ENCODE results near the gene CD2AP. TPM values are rescaled to one million over a fixed set of nuclear protein-coding genes. Genes with fewer than 3 reads are reported as not detected.
"Not testable (repeated sequence)": the region's sequence is repeated elsewhere in the genome, so short reads cannot be mapped to it uniquely, and the experiment has no call there.

Gene CD2AP
- total RNA-seq, 1 donor from 2014 or later = 25.2 TPM

- intact Hi-C loops (cut with micrococcal nuclease) = not testable (repeated sequence)
Observed at GRCh38 chr6:47556459-47556858, 78.9 kb downstream of the CD2AP start.

DNA sequence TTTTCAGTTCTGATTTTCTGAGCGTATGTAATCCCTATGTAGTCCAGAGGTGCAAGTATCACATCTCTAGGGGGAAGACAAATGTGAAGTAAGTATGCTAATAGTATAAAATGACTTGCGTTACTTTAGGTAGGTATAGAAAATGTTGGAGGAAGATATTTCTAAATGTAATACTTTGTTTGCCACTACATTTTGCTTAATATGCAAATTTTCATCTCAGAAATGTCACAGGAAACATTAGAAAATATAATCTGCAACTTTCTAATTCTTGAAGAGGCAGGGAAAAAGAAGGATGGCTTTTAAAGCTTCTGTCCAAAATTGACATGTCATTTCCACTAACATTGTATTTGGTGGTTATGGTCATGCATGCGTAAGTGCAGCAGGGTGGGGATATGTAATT is 85.6 kb downstream of the CD2AP start:
- intact Hi-C loops (cut with micrococcal nuclease) = no loop called here

DNA sequence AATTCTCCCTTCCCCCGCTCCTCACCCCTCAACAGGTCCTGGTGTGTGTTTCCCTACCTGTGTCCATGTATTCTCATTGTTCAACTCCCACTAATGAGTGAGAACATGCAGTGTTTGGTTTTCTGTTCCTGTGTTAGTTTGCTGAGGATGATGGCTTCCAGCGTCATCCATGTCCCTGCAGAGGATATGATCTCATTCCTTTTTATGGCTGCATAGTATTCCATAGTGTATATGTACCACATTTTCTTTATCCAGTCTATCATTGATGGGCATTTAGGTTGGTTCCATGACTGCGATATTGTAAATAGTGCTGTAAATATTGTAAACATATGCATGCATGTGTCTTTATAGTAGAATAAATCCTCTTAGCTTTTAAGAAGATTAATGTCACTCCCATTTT is 89.0 kb downstream of the CD2AP start:
- intact Hi-C loops (cut with micrococcal nuclease) = not testable (repeated sequence)

GRCh38 chr6:47567586-47567985 is 90.0 kb downstream of the CD2AP start:
- intact Hi-C loops (cut with micrococcal nuclease) = no loop called here

- intact Hi-C loops (cut with micrococcal nuclease) = no loop called here
Observed at GRCh38 chr6:47571488-47571887, 93.9 kb downstream of the CD2AP start.

- intact Hi-C loops (cut with micrococcal nuclease) = no loop called here
Observed at GRCh38 chr6:47573109-47573508, 95.5 kb downstream of the CD2AP start.

DNA sequence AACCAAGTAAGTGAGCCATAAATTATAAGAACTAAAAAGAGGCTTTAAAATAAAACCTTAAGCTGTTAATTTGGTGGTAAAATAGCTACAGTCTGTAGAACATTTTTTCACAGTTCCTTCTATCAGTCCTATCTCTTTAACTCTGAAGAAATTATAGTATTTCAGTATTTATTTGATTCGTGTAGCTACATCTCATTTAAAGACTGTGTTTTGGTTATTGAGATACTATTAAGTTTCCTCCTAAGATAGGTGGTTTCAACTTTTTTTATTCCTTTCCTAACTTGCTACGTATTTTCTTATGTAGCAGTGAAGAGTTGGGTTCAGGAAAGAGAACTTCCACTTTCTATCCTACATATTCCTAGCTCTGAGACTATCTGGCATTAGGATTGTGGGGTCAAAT is 97.2 kb downstream of the CD2AP start:
- intact Hi-C loops (cut with micrococcal nuclease) = no loop called here

DNA sequence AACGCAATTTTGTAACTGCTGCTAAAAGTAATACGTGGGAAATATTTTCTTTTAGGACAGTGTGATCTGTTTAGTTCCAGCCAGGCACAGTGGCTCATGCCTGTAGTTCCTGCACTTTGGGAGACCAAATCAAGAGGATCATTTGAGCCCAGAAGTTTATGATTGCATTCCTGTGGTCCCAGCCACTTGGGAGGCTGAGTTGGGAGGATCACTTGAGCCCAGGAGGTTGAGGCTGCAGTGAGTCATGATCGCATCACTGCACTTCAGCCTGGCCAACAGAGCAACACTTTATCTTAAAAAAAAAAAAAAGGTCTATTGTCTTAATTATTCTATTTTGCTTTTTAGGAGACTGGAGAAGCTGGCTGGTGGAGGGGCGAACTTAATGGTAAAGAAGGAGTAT is 101.5 kb downstream of the CD2AP start:
- intact Hi-C loops (cut with micrococcal nuclease) = no loop called here

GRCh38 chr6:47581591-47581990 is 104.0 kb downstream of the CD2AP start:
- intact Hi-C loops (cut with micrococcal nuclease) = no loop called here

DNA sequence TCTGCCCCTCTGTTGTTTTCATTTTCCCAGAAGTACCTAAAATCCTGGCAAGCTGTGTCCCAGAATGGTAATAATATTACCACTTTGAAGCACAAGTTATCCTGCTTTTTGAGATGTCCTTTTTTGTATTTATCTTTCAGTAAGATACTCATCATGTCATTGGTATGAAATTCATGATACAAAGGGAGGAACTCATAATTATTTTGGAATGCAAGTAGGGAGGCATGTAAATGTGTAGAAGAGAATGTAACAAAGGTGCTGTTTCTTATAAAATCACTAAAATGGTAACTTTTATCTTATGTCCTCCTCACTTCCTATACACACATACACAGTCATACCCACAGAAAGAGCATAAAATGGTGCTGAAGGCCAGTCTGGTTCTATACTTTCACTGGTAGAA is 109.9 kb downstream of the CD2AP start:
- intact Hi-C loops (cut with micrococcal nuclease) = no loop called here

GRCh38 chr6:47592131-47592840 is 114.7 kb downstream of the CD2AP start:
- intact Hi-C loops (cut with micrococcal nuclease) = no loop called here

DNA sequence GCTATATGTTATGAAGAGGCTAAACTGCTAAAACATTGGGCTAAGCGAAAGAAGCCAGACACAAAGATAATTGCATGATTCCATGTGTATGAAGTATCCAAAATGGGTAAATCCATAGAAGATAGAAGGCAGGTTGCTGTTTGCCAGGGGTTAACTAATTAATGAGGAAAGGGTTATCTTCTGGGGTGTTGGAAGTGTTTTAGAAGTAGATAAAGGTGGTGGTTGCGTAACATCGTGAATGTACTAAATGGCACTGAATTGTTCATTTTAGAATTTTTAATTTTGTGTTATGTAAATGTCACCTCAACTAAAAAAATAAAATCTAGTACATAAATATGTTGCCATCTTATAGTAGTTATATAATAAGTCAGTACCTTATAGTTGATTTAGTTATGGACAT is 116.4 kb downstream of the CD2AP start:
- intact Hi-C loops (cut with micrococcal nuclease) = no loop called here

DNA sequence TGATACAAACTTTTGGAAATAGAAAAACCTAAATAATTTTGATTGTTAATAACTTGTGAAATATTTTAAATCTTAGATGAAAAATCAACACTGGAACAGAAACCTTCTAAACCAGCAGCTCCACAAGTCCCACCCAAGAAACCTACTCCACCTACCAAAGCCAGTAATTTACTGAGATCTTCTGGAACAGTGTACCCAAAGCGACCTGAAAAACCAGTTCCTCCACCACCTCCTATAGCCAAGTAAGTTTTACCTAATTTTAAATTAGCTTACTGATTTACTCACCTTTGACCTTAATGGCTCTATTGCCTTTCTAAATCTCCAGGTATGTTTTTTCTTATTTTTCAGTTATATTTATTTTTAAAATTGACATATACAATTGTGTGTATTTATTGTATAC is 118.2 kb downstream of the CD2AP start:
- intact Hi-C loops (cut with micrococcal nuclease) = no loop called here

DNA sequence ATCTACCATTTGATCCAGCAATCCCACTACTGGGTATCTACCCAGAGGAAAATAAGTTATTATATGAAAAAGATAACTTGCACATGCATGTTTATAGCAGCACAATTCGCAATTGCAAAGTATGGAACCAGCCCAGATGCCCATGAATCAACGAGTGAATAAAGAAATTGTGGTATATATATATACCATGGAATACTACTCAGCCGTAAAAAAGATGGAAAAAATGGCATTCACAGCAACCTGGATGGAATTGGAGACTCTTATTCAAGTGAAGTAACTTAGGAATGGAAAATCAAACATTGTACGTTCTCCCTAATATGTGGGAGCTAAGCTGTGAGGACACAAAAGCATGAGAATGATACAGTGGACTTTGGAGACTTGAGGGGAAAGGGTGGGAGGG is 120.8 kb downstream of the CD2AP start:
- intact Hi-C loops (cut with micrococcal nuclease) = no loop called here

DNA sequence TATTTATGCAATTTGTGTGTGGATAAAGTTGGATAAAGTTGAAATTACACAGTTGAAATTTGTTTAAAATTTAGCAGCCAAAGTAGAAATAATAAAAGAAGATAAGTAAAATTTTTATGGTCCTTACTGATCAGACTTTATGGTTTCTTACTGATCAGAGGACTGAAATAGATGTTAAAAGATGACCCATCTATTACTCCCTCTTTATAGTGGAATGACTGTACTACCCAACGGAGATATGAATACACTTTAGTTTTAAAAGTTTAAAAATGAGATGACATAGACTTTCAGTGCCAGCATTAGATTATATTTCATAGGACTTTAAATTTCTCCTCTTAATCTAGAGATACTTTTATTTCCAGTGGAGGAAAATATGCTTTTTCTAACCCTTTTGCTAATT is 121.9 kb downstream of the CD2AP start:
- intact Hi-C loops (cut with micrococcal nuclease) = no loop called here

DNA sequence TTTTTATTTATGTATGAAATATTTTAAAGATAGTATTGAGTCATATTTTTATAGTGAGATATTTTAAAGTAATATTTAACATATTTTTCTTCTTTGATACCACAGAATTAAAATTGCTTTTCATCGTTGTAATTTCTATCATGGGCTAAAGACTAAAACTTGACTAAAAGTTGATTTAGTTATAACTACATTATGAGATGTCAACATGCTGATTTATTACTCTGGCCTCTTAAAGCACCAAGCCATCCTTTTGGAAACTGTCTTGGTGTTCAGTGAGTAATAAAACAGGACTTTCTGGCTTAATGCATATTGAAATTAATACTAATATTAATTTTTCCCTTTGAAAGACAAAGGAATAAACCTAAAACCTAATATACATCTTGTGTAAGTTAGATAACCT is 125.6 kb downstream of the CD2AP start:
- intact Hi-C loops (cut with micrococcal nuclease) = loop anchor here (5.0 kb wide), 1 partner anchor 126 kb away; the partner anchor contains the start of gene CD2AP

DNA sequence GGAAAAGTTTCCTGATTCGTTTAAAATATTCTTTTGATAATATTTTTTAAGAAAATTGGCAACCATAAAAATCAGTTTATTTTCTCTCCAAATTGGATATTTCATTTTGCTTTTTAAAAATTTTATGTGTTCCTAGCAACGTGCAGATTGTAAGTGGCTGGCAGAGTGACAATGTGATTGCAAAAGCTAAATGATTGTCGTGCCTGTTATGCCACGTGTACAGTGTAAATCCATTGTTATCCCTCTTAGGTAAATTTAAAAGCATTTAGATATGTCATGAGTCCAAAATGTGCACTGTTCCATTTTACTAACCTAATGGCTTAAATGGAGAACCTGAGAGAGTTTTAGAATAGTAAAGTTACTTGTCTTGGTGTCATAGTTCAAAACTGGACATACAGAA is 126.4 kb downstream of the CD2AP start:
- intact Hi-C loops (cut with micrococcal nuclease) = loop anchor here (5.0 kb wide), 1 partner anchor 127 kb away; the partner anchor contains the start of gene CD2AP

DNA sequence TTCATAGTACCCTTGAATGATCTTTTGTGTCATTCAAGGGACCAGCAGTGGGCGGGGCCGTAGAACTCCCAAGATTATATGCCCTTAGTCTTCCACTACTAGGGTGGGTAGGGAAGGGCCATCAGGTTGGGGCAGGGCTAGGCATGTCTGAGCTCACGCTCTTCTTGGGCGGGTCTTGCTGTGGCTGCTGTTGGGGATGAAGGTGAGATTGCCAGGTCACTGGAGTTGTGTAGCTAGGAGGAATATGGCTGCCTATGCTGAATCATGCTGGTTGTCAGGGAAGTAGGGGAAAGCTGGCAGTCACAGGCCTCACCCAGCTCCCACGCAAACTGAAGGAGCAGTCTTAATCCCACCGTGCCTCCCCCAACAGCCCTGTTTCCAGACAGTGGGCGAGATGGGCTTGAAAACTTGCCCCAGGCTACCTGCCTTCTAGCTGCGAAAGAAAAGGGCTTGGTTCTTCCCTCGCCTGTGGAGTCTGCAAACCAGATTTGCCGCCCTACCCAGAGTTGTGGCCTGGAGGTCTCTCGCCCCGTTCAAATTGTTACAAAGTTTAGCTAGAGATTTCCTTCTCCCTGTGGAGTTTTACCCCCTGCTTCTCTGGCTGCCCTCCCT is 144.4 kb downstream of the CD2AP start:
- intact Hi-C loops (cut with micrococcal nuclease) = no loop called here

- intact Hi-C loops (cut with micrococcal nuclease) = no loop called here
Observed at GRCh38 chr6:47626782-47627181, 149.2 kb downstream of the CD2AP start.

GRCh38 chr6:47628448-47629272 is 151.1 kb downstream of the CD2AP start:
- intact Hi-C loops (cut with micrococcal nuclease) = no loop called here

- intact Hi-C loops (cut with micrococcal nuclease) = no loop called here
Observed at GRCh38 chr6:47629954-47630353, 152.4 kb downstream of the CD2AP start.

DNA sequence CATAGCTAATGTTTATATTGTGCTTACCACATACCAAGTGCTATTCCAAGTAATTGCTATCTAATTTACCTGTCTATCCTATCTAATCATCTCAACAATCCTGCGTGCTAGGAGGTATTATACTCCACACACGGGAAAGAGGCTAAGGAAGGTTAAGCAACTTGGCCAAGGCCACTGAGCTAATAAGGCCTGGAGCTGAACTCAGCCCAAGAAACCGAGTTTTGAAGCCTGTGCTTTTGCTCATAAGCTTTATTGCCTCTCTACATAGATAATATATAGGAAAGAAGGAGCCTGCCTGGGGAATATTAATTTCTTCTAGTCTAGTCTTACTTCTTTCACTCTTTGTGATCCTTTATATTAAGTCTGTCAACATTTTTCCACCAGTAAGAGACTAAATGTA is 153.0 kb downstream of the CD2AP start:
- intact Hi-C loops (cut with micrococcal nuclease) = no loop called here
